Activated CD8-positive, alpha-beta memory T cell treated with anti-CD3 and anti-CD28 coated beads for 48 hours (primary cell): ENCODE measurements around the gene FOXN3.
"Not testable (repeated sequence)": the region's sequence is repeated elsewhere in the genome, so short reads cannot be mapped to it uniquely, and the experiment has no call there.

ENCODE experiments used
- DNase-seq, 3 experiments: peaks; one replicate each; pipeline ENCODE4 v3.0.0-alpha.2; 2020; ENCODE audit warnings: low read depth in 2 of 3, low spot score in 2 of 3

FOXN3 gene

DNA sequence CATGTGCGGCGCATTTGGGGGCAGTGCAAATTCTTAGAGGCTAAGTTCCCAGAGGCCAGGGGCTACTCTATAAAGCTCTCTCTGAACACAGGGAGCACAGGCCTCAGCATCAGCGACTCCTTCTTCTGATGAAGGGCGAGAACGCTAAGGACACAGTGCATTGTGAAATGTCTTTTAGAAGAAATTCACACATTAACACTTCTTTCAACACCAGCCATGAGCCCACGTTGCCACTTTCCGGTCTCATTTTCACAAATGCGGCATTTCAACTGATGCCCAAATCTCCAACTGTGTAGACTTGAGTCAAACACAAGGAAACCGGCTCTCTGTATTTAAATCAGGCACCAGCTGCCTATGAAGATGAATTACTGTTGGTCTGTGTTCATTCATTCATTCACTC lies 162.0 kb downstream of the FOXN3 start:
- DNase-seq, result no peak

GRCh38 chr14:89254166-89254909 lies 162.7 kb downstream of the FOXN3 start:
- no peak for DNase-seq

DNA sequence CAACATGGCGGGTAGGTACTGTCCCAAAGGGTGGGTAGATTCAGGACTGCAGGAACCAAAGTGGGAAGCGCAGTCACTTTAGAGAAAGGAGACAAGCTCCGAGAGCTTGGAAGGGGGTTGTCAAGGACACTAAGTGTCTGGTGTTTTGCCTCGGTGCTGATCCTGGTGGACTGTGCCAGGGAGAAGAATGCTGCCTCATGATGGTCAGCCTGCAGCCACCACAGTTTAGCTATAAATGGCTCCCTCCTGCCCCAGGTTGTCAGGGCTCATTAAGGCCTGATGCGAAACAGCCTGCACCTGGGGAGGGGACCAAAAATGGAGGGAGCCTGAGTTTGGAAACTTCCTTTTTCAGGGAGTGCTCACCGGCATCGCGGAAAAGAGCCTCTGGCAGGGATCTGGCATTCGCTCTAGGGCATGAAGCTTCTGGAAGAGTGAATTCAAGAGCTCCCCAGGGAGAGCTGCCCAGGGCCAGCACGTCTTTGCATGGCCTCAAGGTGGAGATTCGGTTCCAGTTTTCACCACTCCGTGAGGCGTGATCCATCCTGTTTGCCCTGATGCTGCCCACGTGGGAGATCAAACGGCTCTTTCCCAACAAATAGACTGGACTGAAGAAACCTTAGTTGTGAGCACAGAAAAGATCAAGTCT lies 164.0 kb downstream of the FOXN3 start:
- DNase-seq, result no peak

GRCh38 chr14:89251061-89251460 lies 166.0 kb downstream of the FOXN3 start:
- DNase-seq, result no peak

DNA sequence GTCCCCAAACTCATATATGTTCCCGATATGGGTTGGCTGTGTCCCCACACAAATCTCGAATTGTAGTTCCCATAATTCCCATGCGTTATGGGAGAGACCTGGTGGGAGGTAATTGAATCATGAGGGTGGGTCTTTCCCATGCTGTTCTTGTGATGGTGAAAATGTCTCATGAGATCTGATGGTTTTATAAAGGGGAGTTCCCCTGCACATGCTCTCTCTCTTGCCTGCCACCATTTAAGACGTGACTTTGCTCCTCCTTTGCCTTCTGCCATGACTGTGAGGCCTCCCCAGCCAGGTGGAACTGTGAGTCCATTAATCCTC lies 166.4 kb downstream of the FOXN3 start:
- DNase-seq, result not testable (repeated sequence)

GRCh38 chr14:89249972-89250654 lies 166.9 kb downstream of the FOXN3 start:
- DNase-seq, result no peak

DNA sequence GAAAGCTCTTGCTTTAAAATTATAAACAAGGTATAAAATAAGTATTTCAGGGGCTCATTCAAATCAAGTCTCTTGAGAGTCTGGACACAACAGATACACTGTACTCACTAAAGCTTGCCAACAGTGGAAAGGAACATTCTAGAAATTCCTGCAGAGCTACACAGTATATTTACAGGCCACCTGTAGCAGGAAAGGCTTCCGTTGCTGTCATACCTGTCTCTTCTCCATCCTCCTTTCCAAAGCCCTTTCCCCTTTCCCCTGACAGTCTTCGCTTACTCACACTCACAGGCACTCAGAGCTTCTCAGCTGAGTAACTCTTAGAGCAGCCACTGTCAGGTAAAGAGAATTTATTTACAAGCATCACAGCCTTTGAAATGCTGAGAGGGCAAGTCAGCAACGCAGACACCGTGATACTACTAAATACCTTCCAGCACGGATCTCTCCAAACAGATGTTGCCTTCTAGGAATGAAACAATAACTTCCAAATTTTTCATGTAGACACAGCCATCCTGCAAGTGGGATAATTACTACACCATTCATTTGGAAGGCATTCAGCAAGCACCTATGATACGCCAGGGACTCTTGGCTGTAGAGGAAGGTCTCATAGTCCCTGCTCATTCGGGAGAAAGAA lies 167.9 kb downstream of the FOXN3 start:
- no peak for DNase-seq

DNA sequence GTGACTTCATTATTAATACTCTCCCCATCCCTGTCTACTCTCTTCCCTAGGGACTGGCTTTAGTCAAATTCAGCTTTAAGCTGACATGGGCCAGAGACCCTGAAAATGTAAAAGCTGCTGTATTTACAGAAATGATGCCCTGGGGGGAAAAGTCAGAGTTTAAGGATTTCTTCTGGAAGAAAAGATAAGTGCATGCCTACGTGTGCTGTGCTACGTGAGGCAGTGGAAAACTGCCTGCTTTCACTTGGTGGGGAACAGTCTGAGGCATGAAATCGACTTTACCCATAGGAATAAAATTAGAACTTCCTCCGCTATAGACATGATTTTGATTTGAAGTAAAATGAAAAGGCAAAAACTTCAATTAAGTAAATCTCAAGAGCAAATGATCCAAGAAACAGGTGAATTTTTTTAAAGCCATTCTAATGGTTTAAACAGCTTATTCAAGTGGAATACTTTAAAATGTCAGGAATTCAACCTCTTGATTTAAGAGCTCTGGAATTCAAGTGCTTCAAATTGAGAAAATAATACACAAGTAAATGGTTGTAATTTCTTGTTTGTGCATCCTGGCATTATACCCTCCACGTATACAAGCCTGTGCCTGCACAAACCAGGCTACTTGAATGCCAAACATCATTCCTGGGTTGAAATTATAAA lies 168.5 kb downstream of the FOXN3 start:
- DNase-seq, result no peak

- no peak for DNase-seq
Observed at GRCh38 chr14:89247457-89248122, 169.4 kb downstream of the FOXN3 start.

DNA sequence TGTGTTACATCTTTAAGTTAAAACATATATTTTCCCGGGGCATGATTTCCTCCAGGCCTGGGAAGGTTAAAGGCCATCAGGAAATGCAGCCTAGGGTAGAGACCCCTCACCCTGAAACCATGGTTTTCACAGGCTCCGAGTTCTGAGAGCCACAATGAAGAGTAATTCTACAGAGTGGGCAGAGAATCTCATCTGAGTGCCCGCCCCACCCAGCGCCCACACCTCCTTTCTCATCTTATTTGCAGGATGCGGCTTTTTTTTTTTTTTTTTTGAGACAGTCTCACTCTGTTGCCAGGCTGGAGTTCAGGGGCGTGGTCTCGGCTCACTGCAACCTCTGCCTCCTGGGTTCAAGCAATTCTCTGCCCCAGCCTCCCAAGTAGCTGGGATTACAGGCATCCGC lies 170.7 kb downstream of the FOXN3 start:
- no peak for DNase-seq

DNA sequence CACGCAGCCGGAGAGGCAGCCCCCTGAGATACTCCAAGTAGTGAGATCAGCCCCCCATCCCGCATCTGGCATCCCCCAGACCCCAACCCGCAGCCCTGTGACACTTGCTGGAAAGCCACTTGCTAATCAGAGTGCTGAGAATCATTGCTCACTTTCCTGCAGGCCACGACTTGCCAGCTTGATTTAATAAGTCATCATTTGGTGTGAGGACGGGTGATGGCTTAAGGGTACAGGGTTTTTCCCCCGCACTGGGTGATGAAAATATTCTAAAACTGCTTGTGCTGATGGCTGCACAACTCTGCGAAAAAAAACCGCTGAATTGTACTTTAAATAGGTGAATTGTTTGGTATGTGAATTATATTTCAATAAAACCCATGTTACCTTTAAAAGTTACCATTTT lies 171.2 kb downstream of the FOXN3 start:
- DNase-seq, result no peak

GRCh38 chr14:89244720-89245119 lies 172.3 kb downstream of the FOXN3 start:
- DNase-seq, result no peak

GRCh38 chr14:89243741-89244140 lies 173.3 kb downstream of the FOXN3 start:
- DNase-seq, result no peak

- DNase-seq, result no peak
Observed at GRCh38 chr14:89243286-89243685, 173.7 kb downstream of the FOXN3 start.

GRCh38 chr14:89242652-89243279 lies 174.3 kb downstream of the FOXN3 start:
- no peak for DNase-seq

GRCh38 chr14:89241934-89242651 lies 174.9 kb downstream of the FOXN3 start:
- no peak for DNase-seq

DNA sequence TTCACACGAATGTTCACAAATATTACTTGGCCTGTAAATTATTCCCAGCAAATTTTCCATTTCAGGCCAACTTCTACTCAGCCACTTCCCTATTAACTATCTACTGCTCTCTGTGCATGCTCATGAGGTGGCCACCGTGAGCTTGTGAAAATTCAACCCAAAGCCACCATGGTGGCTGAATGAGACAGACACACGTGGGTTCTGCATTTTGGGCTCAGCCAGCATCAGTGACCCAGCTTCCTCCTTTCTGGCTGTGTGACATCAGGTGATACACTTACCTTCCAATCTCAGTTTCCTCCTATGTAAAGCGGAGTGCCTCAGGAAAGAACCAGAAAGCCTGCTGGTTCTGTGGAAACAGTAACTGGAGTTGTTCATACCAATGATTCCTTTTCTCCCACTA lies 175.8 kb downstream of the FOXN3 start:
- no peak for DNase-seq

GRCh38 chr14:89240414-89240813 lies 176.6 kb downstream of the FOXN3 start:
- no peak for DNase-seq

DNA sequence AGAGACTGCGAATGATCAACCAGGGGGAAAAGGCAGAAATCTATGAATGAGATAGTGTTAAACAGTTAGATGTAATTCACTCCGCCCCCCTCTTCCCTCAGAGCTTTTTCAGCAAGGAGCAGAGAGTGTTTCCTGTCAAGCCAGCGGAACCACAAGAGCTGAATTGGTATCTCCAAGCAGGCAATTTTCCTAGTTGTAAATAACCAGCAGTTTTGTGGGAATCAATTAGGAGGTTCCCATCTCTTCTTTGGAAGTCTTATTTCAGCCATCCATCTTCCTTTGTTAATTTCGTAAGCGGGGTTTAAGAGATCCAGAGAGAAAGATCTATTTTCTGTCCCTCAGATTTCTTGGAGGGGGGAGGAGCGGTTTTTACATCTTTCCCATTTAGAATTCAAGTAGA lies 178.0 kb downstream of the FOXN3 start:
- DNase-seq, result no peak
